ENCODE data around the gene CACNA1C.

Gene CACNA1C

DNA sequence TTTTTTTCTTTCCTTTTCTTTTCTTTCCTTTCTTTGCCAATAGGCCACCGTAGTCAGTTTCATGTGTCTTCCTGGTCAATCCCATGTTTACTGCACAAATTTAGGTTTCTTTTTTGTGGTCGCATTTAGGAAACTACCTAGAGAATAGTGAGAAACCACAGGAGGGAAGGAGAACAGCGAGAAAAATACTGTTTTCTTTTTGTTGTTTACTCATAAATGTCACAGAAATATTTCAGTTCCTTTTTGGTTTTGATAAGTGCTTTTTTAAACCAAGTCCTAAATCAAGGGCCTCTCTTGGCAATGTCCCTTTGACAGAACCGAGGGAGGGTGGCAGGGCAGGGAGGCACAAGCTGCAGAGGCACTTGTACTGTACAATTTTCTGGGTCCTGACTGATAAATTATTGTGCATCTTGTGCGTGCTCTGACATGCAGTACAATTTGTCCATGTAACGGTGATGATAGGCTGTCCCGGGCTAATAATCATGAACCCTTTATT is 326.1 kb downstream of the CACNA1C start:
- DNase-seq, result peak in 1 of 2 donors; percentile 6

DNA sequence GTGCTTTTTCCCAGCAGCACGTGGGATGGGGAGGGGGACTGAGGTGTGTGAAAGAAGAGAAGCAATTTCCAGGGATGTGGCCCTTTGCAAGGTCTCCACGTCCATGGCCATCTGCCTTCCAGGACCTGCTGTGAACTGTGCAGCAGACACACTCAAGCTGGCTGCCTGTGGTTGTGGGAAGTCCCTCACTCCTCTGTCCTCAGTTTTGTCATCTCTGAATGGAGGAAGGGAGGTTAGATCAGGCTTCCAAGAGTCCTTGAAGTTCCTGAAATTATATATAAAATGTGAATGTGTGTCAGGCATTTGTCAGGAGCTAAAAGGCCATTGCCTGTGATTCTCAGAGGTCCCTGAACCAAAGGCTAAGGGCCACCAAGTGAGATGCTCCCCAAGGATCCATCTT is 328.2 kb downstream of the CACNA1C start:
- peak; percentile 58 to 73 for DNase-seq

GRCh38 chr12:2382370-2383155 is 329.8 kb downstream of the CACNA1C start:
- DNase-seq, result peak in 1 of 2 donors; percentile 29

DNA sequence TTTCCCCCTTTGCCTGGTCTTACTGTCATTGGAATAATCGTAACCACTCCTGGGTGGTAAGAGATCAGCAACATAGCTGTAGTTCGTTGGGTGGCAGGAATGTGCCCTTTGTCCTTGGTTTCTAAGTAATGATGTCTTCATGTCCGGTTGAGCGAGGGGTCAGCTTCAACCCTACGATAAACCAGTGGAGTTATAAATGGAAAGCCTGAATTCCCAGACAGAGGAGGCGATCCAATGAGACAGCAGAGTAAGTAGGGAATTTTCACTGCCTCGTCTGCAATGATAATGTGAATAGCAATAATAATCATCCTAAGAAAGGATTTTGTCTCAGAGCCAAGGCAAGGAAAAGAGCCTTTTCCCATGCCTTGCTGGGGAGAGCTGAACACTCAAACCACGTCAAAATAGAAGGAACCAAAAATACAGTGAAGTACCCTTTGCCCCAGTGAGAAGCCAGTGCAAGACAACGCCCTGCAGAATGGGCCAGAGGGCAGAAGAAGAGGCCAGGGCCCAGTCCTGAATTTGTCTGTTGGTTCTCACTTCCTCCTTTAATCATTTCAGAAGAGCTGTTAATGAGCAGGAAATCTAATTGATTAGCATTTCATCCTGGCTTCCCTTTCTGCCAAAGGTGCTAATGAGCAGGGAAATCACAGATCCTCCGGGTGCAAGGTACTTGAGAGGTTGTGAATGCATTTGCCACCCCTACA is 330.7 kb downstream of the CACNA1C start:
- peak; percentile 18 to 39 for DNase-seq

DNA sequence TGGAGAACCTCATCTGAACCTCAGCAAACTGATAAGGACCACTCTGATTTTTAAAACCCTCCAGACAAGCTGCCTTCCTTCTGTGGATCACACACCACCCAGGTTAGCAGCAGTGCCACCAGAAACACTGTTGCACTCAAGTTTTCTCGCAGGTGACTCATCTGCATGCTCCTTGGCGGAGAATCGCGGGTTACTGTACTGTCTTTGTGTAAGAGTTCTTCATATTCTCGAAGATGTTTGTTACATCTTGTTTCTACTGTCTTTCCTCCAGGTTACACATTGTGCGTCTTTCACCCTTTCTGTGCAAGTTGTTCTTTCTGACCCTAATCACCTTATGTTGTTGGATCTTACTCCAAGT is 331.2 kb downstream of the CACNA1C start:
- no peak for DNase-seq

DNA sequence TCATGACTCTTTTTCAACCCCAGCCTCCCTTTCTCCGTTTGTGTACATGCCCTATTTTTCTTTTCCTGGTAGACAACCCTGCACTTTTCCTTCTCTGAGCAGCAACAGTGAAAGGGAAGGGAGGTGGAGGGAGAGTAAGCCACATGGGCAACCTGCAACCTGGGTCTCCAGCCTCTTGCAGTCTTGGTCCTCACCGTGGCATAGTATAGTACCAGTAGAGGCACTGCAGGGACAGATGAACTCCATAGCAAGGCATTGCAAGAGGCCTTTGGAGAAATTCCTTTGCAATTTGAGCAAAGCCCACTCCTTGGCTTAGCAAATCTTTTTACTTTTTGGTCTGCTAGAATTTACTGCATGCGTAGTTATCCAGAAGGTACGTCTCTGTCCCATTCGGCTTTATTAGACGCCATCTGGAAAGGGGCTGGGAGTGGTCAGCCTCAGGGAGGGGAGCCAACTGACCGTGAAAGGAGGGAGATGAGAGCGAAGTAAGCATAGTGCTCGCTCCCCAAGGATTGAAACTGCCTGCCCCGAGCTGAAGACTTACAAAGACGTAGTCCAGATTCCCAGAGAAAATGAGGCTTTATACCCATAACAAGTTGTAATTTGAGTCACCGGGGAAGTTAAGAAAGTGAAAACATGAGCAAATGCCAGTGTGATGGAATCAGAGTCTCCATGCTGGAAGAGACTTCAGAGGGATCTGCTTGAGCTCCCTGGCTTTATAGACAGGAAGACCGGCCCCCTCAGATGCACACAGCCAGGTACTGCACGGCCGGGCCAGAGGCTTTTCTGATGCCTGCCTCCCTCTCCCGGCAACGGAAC is 332.0 kb downstream of the CACNA1C start:
- DNase-seq, result no peak

DNA sequence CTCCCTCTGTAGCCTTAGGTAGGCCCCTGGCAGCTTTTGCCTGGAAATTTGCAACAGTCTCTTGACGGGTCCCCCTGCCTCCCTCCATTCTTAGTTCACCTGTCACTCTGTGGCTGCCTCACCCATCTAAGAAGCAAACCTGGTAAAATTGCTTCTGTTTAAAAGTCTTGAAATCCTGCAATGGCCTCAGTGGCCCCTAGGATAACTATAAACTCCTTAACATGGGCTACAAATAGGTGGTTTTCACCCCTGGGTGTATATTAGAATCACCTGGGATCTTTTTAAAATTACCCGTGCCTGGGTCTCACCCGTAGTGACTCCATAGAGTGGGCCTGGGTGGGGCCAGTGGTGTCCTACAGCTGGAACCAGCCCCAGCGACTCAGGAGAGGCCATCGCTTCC is 332.7 kb downstream of the CACNA1C start:
- no peak for DNase-seq

- DNase-seq, result no peak
Observed at GRCh38 chr12:2386566-2386965, 333.8 kb downstream of the CACNA1C start.

DNA sequence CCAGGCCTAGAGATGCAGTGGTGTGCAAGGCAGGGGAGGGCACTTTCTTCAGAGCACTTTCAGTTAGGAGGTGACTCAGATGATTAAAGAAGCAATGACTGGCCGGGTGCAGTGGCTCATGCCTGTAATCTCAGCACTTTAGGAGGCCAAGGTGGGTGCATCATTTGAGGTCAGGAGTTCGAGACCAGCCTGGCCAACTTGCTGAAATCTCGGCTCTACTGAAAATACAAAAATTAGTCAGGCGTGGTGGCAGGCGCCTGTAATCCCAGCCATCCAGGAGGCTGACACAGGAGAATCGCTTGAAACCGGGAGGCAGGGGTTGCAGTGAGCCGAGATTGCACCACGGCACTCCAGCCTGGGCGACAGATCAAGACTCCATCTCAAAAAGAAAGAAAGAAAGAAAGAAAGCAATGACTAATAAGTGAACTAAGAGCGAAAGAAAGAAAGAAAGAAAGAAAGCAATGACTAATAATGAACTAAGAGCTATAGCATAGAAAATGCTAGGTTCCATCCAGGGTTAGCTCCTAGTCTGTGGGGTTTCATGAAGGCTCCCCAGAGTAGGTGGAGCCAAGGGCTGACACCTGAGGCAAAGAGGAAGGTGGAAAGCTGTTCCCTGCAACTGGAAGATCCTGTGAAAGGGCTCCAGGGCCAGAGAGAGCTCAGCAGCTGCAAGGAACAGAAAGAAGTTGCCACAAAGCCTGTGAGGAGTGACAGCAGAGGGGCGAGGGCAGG is 334.5 kb downstream of the CACNA1C start:
- no peak for DNase-seq

DNA sequence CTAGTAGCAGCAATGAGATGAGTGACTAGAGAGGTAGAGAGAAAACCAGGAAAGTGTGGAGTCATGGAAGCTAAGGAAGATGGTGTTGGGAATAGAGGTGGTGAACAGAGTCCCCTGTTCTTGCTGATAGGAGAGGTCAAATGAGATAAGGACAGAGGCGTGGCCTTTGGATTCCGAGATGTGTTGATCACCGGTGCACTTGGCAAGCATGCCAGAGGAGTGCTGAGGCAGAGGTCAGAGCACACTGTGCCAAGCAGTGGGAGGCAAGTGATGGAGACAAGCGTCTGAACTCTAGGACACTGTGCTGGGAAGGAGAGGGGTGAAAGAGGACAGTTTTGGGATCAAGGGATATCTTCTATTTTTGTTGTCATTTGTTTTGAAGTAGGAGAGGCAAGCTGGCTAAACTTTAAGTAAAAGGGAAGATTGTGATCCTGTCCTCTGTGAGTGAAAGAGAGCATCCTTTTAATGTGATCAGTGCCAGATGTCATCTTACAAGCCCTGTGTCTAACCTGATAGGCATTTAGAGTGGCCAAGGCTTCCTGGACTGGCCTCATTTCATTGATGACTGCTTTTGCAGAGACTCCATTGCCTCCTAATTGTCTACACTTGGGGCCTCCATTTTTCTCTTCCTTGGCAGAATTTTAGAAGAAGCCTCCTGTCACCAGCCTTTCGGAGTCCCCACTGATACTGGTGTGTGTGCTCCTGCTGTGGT is 336.4 kb downstream of the CACNA1C start:
- DNase-seq, result no peak

DNA sequence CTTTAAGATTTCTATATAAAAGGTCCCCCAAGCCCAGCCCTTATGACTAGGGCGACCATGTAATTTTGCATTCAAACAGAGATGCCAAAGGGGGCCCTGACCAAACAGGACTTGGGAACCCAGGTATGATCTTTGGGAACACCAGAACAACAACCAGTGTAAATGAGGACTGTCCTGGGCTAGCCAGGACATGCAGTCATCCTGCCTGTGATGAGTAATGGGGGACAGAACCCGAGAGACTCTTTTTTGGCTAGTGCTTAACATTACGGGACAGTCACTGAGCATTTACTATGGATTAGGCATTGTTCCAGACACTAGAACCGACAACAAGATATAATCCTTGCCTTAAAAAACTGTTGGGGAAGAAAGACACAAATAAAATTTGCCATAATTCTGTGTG is 337.3 kb downstream of the CACNA1C start:
- DNase-seq, result no peak

- DNase-seq, result no peak
Observed at GRCh38 chr12:2390850-2391390, 338.1 kb downstream of the CACNA1C start.

DNA sequence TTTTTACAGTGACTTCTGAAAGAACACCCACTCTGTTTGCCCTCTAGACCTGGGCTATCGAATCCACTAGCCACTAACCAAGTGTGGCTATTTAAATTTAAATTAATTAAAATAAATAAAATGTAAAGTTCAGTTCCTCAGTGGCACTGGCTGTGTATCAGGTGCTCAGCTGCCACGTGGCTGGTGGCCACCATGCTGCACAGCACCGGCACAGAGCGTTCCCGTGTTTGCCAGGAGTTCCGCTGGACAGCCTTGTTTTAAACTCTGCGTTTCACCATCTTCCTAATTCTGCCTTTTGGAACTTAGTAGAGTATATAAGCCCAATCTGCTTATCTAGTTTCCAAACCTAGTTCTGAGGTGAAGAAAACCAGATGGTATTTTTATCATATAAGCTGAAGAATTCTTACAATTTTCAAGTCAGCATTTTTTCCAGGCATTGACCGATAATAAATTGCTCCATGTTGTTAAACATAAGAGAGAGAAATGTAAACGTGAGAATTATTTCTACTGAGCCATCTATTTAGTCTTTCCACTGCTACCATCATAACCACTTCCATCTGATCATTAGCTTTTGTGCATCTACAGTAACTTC is 339.0 kb downstream of the CACNA1C start:
- no peak for DNase-seq

- no peak for DNase-seq
Observed at GRCh38 chr12:2393016-2393415, 340.2 kb downstream of the CACNA1C start.

- no peak for DNase-seq
Observed at GRCh38 chr12:2393996-2394395, 341.2 kb downstream of the CACNA1C start.

GRCh38 chr12:2395354-2395977 is 342.7 kb downstream of the CACNA1C start:
- DNase-seq, result peak; percentile 31 to 66

DNA sequence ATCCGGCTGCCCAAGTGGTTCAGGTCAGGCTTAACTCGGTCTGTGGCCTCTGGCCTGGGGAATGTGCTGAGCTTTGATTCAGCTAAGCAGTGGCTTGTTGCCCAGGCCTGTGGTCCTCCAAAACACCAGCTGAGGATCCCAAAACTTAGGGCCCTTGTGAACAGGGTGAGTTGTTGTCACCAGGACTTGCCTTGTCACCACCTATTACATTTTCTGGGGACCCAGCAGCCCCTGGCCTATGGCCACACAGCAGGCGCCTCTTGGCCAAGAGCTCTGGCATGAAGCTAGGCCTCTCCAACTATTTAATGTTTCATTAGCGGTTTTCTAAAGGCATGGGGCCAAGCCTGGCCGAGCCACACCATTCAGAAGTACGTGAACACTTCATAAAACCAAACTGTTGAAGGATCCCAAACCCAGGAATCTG is 343.7 kb downstream of the CACNA1C start:
- no peak for DNase-seq

GRCh38 chr12:2397356-2398045 is 344.7 kb downstream of the CACNA1C start:
- no peak for DNase-seq

DNA sequence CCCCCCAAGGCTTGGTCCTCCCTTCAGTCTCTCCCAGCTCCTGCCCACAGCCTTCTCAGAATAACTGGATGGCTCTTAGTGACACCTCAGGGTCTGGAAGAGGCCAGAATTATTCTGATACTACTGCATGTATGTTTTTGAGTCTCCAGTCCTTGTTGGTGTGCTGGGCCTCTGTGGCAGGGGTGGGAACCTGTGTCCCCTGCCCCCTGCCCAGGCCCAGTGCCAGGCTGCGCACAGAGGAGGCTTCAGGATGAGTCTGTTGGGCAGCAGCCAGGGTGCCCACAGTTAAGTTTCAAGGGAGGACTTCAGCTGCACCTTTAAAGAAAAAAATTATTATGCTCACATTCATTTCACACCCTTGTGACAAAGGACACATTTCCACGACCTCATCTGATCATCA is 348.3 kb downstream of the CACNA1C start:
- DNase-seq, result no peak

GRCh38 chr12:2402073-2402579 is 349.3 kb downstream of the CACNA1C start:
- DNase-seq, result no peak

All from inflammatory macrophage treated with lipopolysaccharide for 1 hour (primary cell).